ENCODE results near the gene GTF2H2C.
"Not testable (repeated sequence)": the region's sequence is repeated elsewhere in the genome, so short reads cannot be mapped to it uniquely, and the experiment has no call there.

DNA sequence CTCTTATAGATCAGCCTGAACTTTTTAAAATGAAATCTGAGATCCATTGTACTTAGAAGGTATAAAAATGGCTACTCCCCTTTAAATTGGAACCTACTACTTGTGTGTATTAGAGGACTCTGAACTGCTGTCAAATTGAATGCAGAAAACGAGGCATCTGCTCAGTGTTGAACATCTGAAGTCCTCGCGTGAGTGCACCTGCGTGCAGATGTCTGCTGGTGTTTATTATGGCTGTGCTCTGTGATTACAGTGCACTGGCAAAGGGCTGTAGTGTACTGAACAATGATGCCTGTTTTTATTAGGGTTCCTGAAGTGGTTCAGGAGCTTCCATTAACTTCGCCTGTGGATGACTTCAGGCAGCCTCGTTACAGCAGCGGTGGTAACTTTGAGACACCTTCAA, 15.4 kb upstream of the GTF2H2C start:
- TF ChIP-seq, protein P1, sequence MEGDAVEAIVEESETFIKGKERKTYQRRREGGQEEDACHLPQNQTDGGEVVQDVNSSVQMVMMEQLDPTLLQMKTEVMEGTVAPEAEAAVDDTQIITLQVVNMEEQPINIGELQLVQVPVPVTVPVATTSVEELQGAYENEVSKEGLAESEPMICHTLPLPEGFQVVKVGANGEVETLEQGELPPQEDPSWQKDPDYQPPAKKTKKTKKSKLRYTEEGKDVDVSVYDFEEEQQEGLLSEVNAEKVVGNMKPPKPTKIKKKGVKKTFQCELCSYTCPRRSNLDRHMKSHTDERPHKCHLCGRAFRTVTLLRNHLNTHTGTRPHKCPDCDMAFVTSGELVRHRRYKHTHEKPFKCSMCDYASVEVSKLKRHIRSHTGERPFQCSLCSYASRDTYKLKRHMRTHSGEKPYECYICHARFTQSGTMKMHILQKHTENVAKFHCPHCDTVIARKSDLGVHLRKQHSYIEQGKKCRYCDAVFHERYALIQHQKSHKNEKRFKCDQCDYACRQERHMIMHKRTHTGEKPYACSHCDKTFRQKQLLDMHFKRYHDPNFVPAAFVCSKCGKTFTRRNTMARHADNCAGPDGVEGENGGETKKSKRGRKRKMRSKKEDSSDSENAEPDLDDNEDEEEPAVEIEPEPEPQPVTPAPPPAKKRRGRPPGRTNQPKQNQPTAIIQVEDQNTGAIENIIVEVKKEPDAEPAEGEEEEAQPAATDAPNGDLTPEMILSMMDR (IDR thresholded peaks at IDR 0.05) = not testable (repeated sequence)
- TF ChIP-seq, protein P2, sequence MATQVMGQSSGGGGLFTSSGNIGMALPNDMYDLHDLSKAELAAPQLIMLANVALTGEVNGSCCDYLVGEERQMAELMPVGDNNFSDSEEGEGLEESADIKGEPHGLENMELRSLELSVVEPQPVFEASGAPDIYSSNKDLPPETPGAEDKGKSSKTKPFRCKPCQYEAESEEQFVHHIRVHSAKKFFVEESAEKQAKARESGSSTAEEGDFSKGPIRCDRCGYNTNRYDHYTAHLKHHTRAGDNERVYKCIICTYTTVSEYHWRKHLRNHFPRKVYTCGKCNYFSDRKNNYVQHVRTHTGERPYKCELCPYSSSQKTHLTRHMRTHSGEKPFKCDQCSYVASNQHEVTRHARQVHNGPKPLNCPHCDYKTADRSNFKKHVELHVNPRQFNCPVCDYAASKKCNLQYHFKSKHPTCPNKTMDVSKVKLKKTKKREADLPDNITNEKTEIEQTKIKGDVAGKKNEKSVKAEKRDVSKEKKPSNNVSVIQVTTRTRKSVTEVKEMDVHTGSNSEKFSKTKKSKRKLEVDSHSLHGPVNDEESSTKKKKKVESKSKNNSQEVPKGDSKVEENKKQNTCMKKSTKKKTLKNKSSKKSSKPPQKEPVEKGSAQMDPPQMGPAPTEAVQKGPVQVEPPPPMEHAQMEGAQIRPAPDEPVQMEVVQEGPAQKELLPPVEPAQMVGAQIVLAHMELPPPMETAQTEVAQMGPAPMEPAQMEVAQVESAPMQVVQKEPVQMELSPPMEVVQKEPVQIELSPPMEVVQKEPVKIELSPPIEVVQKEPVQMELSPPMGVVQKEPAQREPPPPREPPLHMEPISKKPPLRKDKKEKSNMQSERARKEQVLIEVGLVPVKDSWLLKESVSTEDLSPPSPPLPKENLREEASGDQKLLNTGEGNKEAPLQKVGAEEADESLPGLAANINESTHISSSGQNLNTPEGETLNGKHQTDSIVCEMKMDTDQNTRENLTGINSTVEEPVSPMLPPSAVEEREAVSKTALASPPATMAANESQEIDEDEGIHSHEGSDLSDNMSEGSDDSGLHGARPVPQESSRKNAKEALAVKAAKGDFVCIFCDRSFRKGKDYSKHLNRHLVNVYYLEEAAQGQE (IDR thresholded peaks at IDR 0.05; ENCODE audit: insufficient read depth in 1 of 2, low read depth in 2 of 2, low read length in 1 of 2) = not testable (repeated sequence)
- not testable (repeated sequence) for TF ChIP-seq POLR2AphosphoS5 (IDR thresholded peaks at IDR 0.05; ENCODE audit: low read depth, low read length); TCF7L2 (IDR thresholded peaks at IDR 0.05; ENCODE audit: low read depth, low read length); SIN3A (IDR thresholded peaks at IDR 0.05; ENCODE audit: borderline replicate concordance, insufficient read depth, low read depth, low read length)

Data from Panc1 (cell line).